Common myeloid progenitor, CD34-positive (primary cell): ENCODE data around the gene FLNC.

Experiments used
- CTCF ChIA-PET: fragments of 350-600 bp; sonication (Branson Sonifier 250); formaldehyde crosslinking; loops from one replicate; lab custom pipeline; 2021; ENCODE audit warnings: antibody characterized with exemption; lab: Charles Lee
- POLR2A ChIA-PET: fragments of 350-600 bp; sonication (Branson Sonifier 250); formaldehyde crosslinking; loops from one replicate; lab custom pipeline; 2021; ENCODE audit warnings: antibody characterized with exemption; lab: Charles Lee
- DNase-seq, 3 donors: peaks; one replicate each; pipeline versions ENCODE4 v3.0.0 to v3.0.0-alpha.2; 2013
- H3K27ac ChIP-seq, 2 experiments: 1 replicate in 1 of 2; 2 replicates in 1 of 2; pipeline ENCODE4 v1.7.0; 2013; ENCODE audit warnings: inconsistent platforms in 2 of 2, low read length in 2 of 2, mild to moderate bottlenecking in 2 of 2, low read depth in 1 of 2, moderate library complexity in 1 of 2; ENCODE audit not compliant: severe bottlenecking in 2 of 2, insufficient read depth in 1 of 2, poor library complexity in 1 of 2
- H3K27me3 ChIP-seq, 5 experiments: replicated peaks in 2 of 5; 1 replicate in 3 of 5; 2 replicates in 2 of 5; pipeline versions ENCODE4 v1.6.1 to v1.7.0; 2013; ENCODE audit warnings: low read length in 4 of 5, mild to moderate bottlenecking in 2 of 5, moderate library complexity in 2 of 5, inconsistent platforms in 1 of 5; ENCODE audit not compliant: insufficient read depth in 5 of 5, control insufficient read depth in 4 of 5
- H3K36me3 ChIP-seq, 4 experiments: 1 replicate in 2 of 4; 2 replicates in 2 of 4; pipeline versions ENCODE4 v1.6.1 to v1.7.0; 2013; ENCODE audit warnings: low read length in 3 of 4, control low read depth in 1 of 4, mild to moderate bottlenecking in 1 of 4; ENCODE audit not compliant: control insufficient read depth in 4 of 4, insufficient read depth in 4 of 4
- H3K4me1 ChIP-seq, 4 experiments: 1 replicate in 3 of 4; 2 replicates in 1 of 4; pipeline versions ENCODE4 v1.6.1 to v1.7.1; 2013; ENCODE audit warnings: low read length in 3 of 4, mild to moderate bottlenecking in 3 of 4, control low read depth in 1 of 4, inconsistent platforms in 1 of 4, moderate library complexity in 1 of 4; ENCODE audit not compliant: control insufficient read depth in 4 of 4, insufficient read depth in 4 of 4; ENCODE audit errors: control extremely low read depth in 1 of 4
- H3K4me3 ChIP-seq, 7 experiments: 1 replicate in 4 of 7; 2 replicates in 3 of 7; pipeline versions ENCODE4 v1.5.1 to v1.7.0; 2013; ENCODE audit warnings: mild to moderate bottlenecking in 7 of 7, low read length in 6 of 7, moderate library complexity in 6 of 7, inconsistent platforms in 2 of 7, low read depth in 2 of 7, control low read depth in 1 of 7; ENCODE audit not compliant: insufficient read depth in 4 of 7, control insufficient read depth in 1 of 7; ENCODE audit errors: extremely low read depth in 1 of 7
- H3K9me3 ChIP-seq, 5 experiments: 1 replicate in 4 of 5; 2 replicates in 1 of 5; pipeline versions ENCODE4 v1.6.1 to v1.7.1; 2013; ENCODE audit warnings: low read length in 4 of 5, mild to moderate bottlenecking in 2 of 5, inconsistent platforms in 1 of 5, low read depth in 1 of 5, moderate library complexity in 1 of 5; ENCODE audit not compliant: control insufficient read depth in 4 of 5, insufficient read depth in 2 of 5; ENCODE audit errors: control extremely low read depth in 1 of 5
- WGBS: methylation state at CpG from one replicate; pipeline ENCODE4 v1.1.5; 2013; ENCODE audit not compliant: insufficient coverage; 5-methylcytosine and 5-hydroxymethylcytosine counted together

FLNC gene

DNA sequence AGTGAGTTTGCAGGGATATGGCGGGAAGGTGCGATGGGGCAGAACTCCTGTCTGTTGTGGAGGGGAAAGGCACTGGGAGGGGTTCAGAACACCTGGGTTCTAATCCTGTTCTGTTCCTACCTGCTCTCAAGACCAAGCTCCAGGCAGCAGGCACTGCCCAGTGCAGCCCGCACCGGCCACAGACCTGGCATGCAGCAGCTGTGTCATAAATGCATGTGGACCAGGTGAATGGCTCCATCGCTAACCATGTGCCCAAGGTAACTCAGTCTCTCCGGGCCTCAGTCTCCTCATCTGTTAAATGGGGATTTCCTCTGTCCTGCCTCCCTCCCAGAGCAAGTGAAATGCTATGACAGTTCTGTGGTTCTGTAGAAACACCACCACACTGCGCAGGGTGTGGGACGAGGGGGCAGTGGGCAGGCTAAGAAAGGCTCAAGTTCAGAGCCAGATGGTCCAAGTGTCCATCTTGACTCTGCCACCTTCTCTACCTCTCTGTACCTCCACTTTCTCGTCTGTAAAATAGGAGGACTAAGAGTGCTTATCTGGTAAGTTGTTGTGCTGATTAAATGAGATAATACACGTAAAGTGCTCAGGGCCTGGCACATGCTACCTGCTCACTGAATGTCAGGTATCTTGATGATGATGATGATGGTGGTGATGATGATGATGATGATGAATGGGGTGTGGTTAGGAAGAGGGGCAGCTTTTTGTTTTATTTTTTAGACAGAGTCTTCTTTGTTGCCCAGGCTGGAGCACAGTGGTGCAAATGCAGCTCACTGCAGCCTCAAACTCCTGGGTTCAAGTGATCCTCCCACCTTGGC is 55.4 kb downstream of the FLNC start:
- Histone ChIP-seq H3K4me1 (peaks cover 0 to 5% (median 4%) of the 10 kb centered on the region in 4 experiments), H3K27ac (no peak overlapping the region), H3K36me3 (no peaks in the 10 kb centered on the region), H3K4me3 (no peak overlapping the region), H3K9me3 (no peaks in the 10 kb centered on the region), H3K27me3 (peaks cover 0 to 22% (median 8%) of the 10 kb centered on the region in 5 experiments)
- ChIA-PET CTCF (interaction anchor here (0.8 to 9.8 kb wide), 12 partner anchors 12 to 234 kb away, joined by 3 to 123 read pairs (median 4); partner anchors contain the start of gene ATP6V1F), POLR2A (no interaction called here)
- DNase-seq, result no peak
- 99% methylated on average over 7 of the region's 10 CpGs for WGBS

DNA sequence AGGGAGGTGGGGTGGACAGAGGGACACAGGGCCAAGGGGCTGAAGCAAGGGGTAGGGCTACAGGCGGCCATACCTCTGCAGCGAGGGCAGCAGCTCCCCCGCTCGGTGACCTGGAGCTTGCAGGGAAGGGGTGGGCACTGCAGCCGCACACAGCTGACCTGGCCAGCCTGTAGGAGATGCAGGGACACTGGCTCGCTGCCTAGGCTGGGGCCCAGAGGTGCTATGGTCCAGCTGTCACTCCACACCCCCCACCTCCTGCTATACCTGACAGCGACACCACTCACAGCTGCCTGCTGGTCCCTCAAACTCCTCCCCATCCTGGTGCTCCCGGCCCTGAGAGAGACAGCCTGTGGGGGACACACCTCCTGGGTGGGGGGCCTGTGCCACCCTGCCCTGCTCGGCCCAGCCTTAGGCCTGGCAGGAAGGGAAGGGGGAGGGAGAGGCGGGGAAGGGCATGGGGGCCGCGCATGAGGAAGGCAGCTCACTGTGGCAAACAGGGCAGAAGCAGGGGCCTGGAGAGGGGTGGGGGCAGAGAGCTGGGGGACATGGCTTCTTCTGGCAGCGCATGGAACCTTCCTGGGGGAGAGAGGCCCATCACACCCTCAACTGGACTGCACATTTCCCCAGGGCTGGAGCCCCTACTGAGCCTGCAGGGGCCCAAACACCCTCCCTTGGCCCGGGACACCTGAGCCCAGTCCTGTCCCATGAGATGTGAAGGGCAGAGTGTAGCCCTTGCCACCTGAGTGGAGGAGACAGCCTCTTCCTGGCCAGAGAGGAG is 56.4 kb downstream of the FLNC start:
- POLR2A ChIA-PET, result no interaction called here
- WGBS, result 86% methylated on average over 8 of the region's 14 CpGs
- Histone ChIP-seq H3K36me3 (no peaks in the 10 kb centered on the region), H3K4me3 (no peak overlapping the region), H3K4me1 (peaks cover 0 to 12% (median 10%) of the 10 kb centered on the region in 4 experiments), H3K9me3 (no peaks in the 10 kb centered on the region), H3K27me3 (peaks cover 0 to 32% (median 8%) of the 10 kb centered on the region in 5 experiments), H3K27ac (no peak overlapping the region)
- CTCF ChIA-PET, result interaction anchor here (0.8 to 9.8 kb wide), 10 partner anchors 14 to 233 kb away, joined by 3 to 123 read pairs (median 4); partner anchors contain the start of gene ATP6V1F
- no peak for DNase-seq

DNA sequence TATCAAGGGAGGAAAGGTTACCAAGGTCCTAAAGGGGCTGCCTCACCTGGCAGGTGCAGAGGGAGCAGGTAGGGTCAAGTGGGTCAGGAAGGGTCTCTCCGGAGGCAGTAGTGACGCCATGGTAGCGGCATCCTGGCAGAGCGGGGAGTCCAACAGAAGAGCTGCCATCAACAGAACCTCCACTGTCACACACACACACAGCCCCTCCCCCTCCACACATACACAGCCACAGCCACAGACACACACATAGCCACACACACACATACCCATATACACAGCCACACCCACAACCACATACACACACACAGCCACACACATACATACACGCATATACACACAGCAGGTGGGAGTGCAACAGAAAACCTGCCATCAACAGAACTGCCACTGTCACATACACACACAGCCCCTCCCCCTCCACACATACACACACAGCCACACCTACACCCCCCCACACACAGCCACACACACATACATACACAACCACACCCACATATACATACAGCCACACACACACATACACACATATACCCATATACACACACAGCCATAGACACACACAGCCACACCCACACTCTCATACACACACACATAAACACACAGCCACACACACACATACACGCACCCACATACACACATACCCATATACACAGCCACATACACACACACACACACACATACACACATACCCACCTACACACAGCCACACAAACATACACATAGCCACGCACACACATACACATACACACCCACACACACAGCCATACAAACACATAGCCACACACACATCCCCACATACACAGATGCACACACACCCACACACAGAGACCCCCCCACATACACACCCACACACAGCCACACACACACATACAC is 57.2 kb downstream of the FLNC start:
- CTCF ChIA-PET, result interaction anchor here (1.1 to 9.8 kb wide), 3 partner anchors 15 to 46 kb away, joined by 3 to 123 read pairs (median 4); partner anchors contain the start of gene ATP6V1F
- no peaks in the 10 kb centered on the region for H3K36me3 ChIP-seq
- DNase-seq, result no peak
- H3K9me3 ChIP-seq, result no peaks in the 10 kb centered on the region
- H3K4me3 ChIP-seq, result no peak overlapping the region
- H3K4me1 ChIP-seq, result peaks cover 0 to 12% (median 10%) of the 10 kb centered on the region in 4 experiments
- POLR2A ChIA-PET, result no interaction called here
- no peak overlapping the region for H3K27ac ChIP-seq
- peaks cover 0 to 36% (median 10%) of the 10 kb centered on the region in 5 experiments for H3K27me3 ChIP-seq
- 91% methylated on average over 7 of the region's 7 CpGs for WGBS

DNA sequence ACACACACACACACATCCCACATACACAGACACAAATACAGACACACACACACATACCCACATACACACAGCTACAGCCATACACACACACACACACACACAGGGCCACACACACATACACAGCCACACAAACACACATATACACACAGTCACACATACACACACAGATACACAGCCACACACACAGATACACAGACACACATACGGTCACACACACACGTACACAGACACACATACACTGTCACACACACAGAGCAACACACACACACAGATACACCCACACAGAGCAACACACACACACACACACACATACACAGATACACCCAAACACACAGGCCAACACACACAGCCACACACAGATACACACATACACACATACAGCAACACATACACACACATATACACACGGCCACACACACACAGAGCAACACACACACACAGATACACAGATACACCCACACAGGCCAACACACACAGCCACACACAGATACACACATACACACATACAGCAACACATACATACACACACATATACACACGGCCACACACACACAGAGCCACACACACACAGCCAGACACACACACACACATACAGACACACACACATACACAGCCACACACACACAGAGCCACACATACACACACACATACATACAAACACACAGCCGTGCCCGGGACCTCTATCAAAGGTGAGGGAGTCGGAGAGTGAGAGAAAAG is 58.0 kb downstream of the FLNC start:
- ChIA-PET POLR2A (no interaction called here), CTCF (no interaction called here)
- Histone ChIP-seq H3K36me3 (no peaks in the 10 kb centered on the region), H3K27ac (no peak overlapping the region), H3K9me3 (no peaks in the 10 kb centered on the region), H3K27me3 (peaks cover 0 to 36% (median 10%) of the 10 kb centered on the region in 5 experiments), H3K4me1 (peaks cover 0 to 12% (median 10%) of the 10 kb centered on the region in 4 experiments), H3K4me3 (no peak overlapping the region)
- WGBS, result 94% methylated on average over 4 of the region's 7 CpGs
- DNase-seq, result no peak

DNA sequence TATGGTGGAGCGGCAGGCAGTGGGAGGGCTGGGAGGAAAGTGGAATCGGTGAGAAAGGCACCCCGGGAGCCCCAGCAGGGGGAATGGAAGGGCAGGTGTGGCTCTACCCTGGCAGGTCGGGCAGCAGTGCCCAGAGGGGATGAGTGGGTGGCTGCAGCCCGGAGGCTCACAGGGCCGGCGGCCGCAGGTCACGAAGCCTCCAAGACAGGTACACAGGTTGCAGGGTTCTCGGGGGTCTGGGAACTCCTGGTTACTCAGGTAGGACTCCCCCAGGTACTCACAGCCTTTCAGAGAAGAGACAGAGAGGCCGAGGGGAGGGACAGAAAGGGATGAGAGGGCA is 58.5 kb downstream of the FLNC start:
- ChIA-PET CTCF (no interaction called here), POLR2A (no interaction called here)
- H3K4me3 ChIP-seq, result no peak overlapping the region
- 95% methylated on average over 5 of the region's 11 CpGs for WGBS
- H3K4me1 ChIP-seq, result peaks cover 0 to 12% (median 10%) of the 10 kb centered on the region in 4 experiments
- DNase-seq, result no peak
- no peaks in the 10 kb centered on the region for H3K36me3 ChIP-seq
- no peak overlapping the region for H3K27ac ChIP-seq
- H3K27me3 ChIP-seq, result peaks cover 0 to 36% (median 10%) of the 10 kb centered on the region in 5 experiments
- no peaks in the 10 kb centered on the region for H3K9me3 ChIP-seq

DNA sequence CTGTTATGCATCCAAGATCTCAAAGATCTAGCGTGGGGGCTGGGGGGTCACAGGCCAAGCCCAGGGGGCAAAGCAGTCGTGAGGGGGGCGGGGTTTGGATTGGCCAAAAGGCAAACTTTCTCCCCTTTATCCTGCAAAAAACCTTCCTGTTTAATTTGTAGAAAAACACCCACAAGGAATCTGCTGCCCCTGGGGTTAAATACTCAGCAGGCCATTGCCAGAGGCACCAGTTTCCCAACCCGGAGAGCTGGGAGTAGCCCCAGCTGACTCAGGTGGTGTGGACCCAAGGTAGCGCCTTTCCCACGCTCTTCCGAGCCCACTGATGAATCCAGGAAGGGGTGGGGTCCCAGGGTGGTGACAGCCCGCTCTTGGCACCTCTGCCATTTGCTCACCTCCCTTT is 58.9 kb downstream of the FLNC start:
- peaks cover 0 to 36% (median 10%) of the 10 kb centered on the region in 5 experiments for H3K27me3 ChIP-seq
- POLR2A ChIA-PET, result no interaction called here
- H3K36me3 ChIP-seq, result no peaks in the 10 kb centered on the region
- WGBS, result 83% methylated on average over 7 of the region's 8 CpGs
- CTCF ChIA-PET, result no interaction called here
- H3K4me1 ChIP-seq, result peaks cover 0 to 12% (median 10%) of the 10 kb centered on the region in 4 experiments
- no peak overlapping the region for H3K27ac ChIP-seq
- H3K4me3 ChIP-seq, result no peak overlapping the region
- no peaks in the 10 kb centered on the region for H3K9me3 ChIP-seq
- DNase-seq, result no peak
